ENCODE measurements around the gene ABCF3.

The ABCF3 gene

GRCh38 chr3:184188080-184188479 is 2.1 kb downstream of the ABCF3 start:
- DNase-seq: no peak

- DNase-seq: no peak
These were observed 3.4 kb downstream of the ABCF3 start for GRCh38 chr3:184189421-184189820.

- DNase-seq: no peak
These were observed 6.9 kb downstream of the ABCF3 start for GRCh38 chr3:184192889-184193288.

GRCh38 chr3:184193991-184194539 is 8.1 kb downstream of the ABCF3 start:
- no peak for DNase-seq

- no peak for DNase-seq
These were observed 10.5 kb downstream of the ABCF3 start for GRCh38 chr3:184196536-184196935.

- no peak for DNase-seq
These were observed 12.5 kb downstream of the ABCF3 start for GRCh38 chr3:184198509-184198908.

GRCh38 chr3:184200825-184201224 is 14.8 kb downstream of the ABCF3 start:
- no peak for DNase-seq

GRCh38 chr3:184203526-184203925 is 17.5 kb downstream of the ABCF3 start:
- no peak for DNase-seq

GRCh38 chr3:184209146-184209923 is 23.3 kb downstream of the ABCF3 start:
- DNase-seq: no peak

GRCh38 chr3:184211297-184211696 is 25.3 kb downstream of the ABCF3 start:
- DNase-seq: no peak

GRCh38 chr3:184211718-184212117 is 25.7 kb downstream of the ABCF3 start:
- DNase-seq: no peak

GRCh38 chr3:184218814-184219213 is 32.8 kb downstream of the ABCF3 start:
- no peak for DNase-seq

GRCh38 chr3:184222521-184222920 is 36.5 kb downstream of the ABCF3 start:
- no peak for DNase-seq

GRCh38 chr3:184223946-184224345 is 37.9 kb downstream of the ABCF3 start:
- no peak for DNase-seq

GRCh38 chr3:184227481-184227935 is 41.5 kb downstream of the ABCF3 start:
- DNase-seq: peak; percentile 25 to 66

- DNase-seq: no peak
These were observed 42.6 kb downstream of the ABCF3 start for GRCh38 chr3:184228376-184229137.

GRCh38 chr3:184229394-184230080 is 43.5 kb downstream of the ABCF3 start, which contains the start of gene VWA5B2:
Gene VWA5B2, plus strand, starts transcription at chr3:184229585. Its CDS starts 944 bp downstream, at chr3:184230529.
- peak; percentile 46 to 54 for DNase-seq

GRCh38 chr3:184230081-184230602 is 44.1 kb downstream of the ABCF3 start:
- DNase-seq: no peak

- no peak for DNase-seq
These were observed 44.9 kb downstream of the ABCF3 start for GRCh38 chr3:184230603-184231528.

GRCh38 chr3:184231671-184232070 is 45.7 kb downstream of the ABCF3 start:
- DNase-seq: no peak

- DNase-seq: no peak
These were observed 47.3 kb downstream of the ABCF3 start for GRCh38 chr3:184233127-184233843.
